ENCODE measurements around the gene KCNF1.

Gene KCNF1

DNA sequence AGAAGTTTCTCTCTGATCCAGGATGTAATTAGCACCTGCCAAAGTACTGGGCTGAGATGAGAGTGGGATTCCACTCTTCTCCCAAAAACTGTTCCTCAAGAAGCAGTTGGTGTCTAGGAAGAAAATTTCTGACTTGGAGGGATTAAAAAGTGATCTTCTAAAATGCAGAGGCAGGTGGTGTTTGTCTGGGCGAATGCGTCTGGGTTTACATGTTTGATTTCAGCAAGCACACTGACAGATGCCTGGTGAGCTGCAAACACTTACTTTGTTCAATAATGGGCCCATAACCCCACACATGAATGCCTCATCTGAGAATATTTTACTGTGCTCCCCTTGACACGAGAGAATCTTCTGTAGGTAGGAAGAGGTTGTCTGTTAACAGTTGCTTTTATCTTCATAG lies 24.3 kb upstream of the KCNF1 start:
- TF ChIP-seq, protein P1, sequence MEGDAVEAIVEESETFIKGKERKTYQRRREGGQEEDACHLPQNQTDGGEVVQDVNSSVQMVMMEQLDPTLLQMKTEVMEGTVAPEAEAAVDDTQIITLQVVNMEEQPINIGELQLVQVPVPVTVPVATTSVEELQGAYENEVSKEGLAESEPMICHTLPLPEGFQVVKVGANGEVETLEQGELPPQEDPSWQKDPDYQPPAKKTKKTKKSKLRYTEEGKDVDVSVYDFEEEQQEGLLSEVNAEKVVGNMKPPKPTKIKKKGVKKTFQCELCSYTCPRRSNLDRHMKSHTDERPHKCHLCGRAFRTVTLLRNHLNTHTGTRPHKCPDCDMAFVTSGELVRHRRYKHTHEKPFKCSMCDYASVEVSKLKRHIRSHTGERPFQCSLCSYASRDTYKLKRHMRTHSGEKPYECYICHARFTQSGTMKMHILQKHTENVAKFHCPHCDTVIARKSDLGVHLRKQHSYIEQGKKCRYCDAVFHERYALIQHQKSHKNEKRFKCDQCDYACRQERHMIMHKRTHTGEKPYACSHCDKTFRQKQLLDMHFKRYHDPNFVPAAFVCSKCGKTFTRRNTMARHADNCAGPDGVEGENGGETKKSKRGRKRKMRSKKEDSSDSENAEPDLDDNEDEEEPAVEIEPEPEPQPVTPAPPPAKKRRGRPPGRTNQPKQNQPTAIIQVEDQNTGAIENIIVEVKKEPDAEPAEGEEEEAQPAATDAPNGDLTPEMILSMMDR (IDR thresholded peaks at IDR 0.05; ENCODE audit: insufficient read depth, missing control alignments) = no peak
- no peak for DNase-seq (ENCODE audit: insufficient read length, low spot score)
- no peak for FAIRE-seq

- DNase-seq (ENCODE audit: insufficient read length, low spot score) (no peak), FAIRE-seq (no peak)
- TF ChIP-seq, protein P1 (IDR thresholded peaks at IDR 0.05; ENCODE audit: insufficient read depth, missing control alignments) = no peak
Measured at GRCh38 chr2:10889651-10890215, 22.0 kb upstream of the KCNF1 start.

DNA sequence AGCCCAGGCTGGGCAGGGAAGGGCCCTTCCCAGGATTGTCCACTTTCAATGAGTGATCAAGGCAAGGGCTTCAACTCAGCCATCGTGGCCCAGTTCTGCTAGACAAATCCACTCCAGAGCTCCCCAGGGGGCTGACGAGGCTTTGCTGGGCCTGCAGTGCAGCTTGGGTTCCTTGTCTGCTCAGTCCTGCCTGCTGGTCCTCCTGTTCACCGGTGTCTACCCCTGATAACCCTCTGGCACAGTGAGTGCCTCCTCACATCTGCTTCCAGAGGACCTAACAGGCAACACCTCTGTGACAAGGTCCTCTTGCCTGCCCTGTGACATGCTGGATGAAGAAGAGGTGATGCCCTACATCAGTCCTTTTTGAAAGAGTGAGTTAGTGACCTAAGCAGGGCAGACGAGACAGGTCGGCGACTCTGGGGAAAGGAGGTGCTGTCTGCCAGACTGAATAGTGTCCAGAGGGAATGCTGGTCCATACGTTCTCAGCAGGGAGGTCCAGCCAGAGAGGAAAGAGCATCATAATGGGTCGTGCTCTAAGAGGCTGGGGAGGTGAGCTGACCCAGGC lies 20.9 kb upstream of the KCNF1 start:
- FAIRE-seq (no peak), DNase-seq (ENCODE audit: insufficient read length, low spot score) (no peak)
- TF ChIP-seq, protein P1 (IDR thresholded peaks at IDR 0.05; ENCODE audit: insufficient read depth, missing control alignments) = no peak

DNA sequence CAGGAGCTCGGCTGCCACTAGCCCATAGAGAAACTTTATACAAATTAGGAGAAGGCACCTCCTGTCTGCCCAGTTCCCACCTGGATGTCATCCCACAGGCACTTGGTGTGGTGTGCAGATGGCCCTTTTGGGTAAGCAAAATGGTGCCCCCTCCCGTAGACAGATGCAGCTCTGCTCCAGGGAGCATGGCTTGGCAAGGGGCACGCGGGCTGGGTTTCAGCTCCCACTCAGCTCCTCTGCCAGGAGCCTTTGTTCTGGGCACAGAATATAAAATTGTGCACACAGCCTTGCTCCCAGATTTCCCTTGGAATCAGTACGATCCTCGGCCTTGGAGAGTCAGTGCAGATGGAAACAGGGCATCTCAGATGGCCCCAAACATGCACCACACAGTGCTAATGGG lies 20.3 kb upstream of the KCNF1 start:
- TF ChIP-seq, protein P1 (IDR thresholded peaks at IDR 0.05; ENCODE audit: insufficient read depth, missing control alignments) = no peak
- no peak for FAIRE-seq
- no peak for DNase-seq (ENCODE audit: insufficient read length, low spot score)

GRCh38 chr2:10891848-10892247 lies 19.9 kb upstream of the KCNF1 start:
- DNase-seq (ENCODE audit: insufficient read length, low spot score) = no peak
- TF ChIP-seq, protein P1 (IDR thresholded peaks at IDR 0.05; ENCODE audit: insufficient read depth, missing control alignments) = no peak
- no peak for FAIRE-seq

DNA sequence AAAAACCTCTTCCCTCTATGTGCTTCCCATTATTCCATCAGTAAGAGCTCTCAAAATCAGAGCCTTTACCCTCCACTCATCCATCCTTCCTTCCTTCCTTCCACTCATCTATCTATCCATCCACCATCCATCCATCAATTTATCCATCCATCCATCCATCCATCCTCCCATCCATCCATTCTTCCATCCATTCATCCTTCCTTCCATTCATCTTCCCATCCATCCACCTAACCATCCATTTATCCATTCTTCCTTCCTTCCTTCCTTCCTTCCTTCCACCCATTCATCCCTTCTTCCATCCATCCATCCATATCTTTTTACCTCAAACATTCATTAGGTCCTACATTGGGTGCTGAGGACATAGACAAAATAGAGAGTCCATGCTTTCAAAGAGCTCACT lies 19.4 kb upstream of the KCNF1 start:
- FAIRE-seq (no peak), DNase-seq (ENCODE audit: insufficient read length, low spot score) (no peak)
- TF ChIP-seq, protein P1 (IDR thresholded peaks at IDR 0.05; ENCODE audit: insufficient read depth, missing control alignments) = no peak

- no peak for FAIRE-seq
- TF ChIP-seq, protein P1 (IDR thresholded peaks at IDR 0.05; ENCODE audit: insufficient read depth, missing control alignments) = no peak
- DNase-seq (ENCODE audit: insufficient read length, low spot score) = no peak
Measured at GRCh38 chr2:10892796-10893350, 18.9 kb upstream of the KCNF1 start.

Data from D721Med (cell line).